Measurements from ENCODE around the gene NOSIP. TPM values are rescaled to one million over a fixed set of nuclear protein-coding genes. Genes with fewer than 3 reads are reported as not detected.

Gene NOSIP
- total RNA-seq, 4 donors from 2014 or later, result 56.5 to 105 (median 74.4) TPM

DNA sequence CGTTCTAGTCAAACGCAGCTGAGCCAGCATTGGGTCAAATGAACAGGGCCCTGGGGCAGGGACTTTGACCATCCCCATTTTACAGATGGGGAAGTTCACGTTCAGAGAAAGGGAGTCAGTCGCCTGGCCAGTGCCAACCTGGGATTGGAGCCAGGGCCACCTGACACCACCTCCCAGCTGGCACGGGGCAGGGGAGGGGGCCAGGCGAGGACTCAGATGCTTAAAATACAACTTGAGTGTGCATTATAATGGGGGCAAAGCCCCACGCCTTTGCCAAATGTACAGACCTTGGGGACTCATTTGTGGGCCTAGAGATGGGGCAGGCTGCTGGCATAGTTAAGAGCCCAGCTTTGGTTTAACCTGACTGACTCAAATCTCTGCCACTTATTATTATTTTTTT, 25.2 kb upstream of the NOSIP start:
- no peaks in the 10 kb centered on the region for H3K9me3 ChIP-seq
- intact Hi-C loops (cut with DNase I; ENCODE audit: low total_unique reads), result no loop called here
- H3K4me1 ChIP-seq, result no peaks in the 10 kb centered on the region
- TF ChIP-seq POLR2AphosphoS5 (IDR thresholded peaks at IDR 0.05) (no peak), EP300 (IDR thresholded peaks at IDR 0.05; ENCODE audit: low read depth) (no peak), POLR2A (IDR thresholded peaks at IDR 0.05) (no peak)
- TF ChIP-seq, protein P1, sequence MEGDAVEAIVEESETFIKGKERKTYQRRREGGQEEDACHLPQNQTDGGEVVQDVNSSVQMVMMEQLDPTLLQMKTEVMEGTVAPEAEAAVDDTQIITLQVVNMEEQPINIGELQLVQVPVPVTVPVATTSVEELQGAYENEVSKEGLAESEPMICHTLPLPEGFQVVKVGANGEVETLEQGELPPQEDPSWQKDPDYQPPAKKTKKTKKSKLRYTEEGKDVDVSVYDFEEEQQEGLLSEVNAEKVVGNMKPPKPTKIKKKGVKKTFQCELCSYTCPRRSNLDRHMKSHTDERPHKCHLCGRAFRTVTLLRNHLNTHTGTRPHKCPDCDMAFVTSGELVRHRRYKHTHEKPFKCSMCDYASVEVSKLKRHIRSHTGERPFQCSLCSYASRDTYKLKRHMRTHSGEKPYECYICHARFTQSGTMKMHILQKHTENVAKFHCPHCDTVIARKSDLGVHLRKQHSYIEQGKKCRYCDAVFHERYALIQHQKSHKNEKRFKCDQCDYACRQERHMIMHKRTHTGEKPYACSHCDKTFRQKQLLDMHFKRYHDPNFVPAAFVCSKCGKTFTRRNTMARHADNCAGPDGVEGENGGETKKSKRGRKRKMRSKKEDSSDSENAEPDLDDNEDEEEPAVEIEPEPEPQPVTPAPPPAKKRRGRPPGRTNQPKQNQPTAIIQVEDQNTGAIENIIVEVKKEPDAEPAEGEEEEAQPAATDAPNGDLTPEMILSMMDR (IDR thresholded peaks at IDR 0.05), result no peak
- WGBS, 2 donors (ENCODE audit: low coverage in 1 of 2), result 85 to 100% methylated on average over 1 to 7 of the region's 7 CpGs
- peaks cover 0 to 48% (median 14%) of the 10 kb centered on the region in 4 donors for H3K36me3 ChIP-seq
- no peak overlapping the region for H3K27ac ChIP-seq
- no peak for DNase-seq
- H3K27me3 ChIP-seq, result no peaks in the 10 kb centered on the region
- H3K4me3 ChIP-seq, result no peak overlapping the region
- in situ Hi-C loops (cut with MboI; ENCODE audit: low pct_ligation_motif_present in 1 of 4, low pct_unique_long_range_greater_than_20kb in 1 of 4, low sequenced_read_pairs in 3 of 4), result no loop called here

DNA sequence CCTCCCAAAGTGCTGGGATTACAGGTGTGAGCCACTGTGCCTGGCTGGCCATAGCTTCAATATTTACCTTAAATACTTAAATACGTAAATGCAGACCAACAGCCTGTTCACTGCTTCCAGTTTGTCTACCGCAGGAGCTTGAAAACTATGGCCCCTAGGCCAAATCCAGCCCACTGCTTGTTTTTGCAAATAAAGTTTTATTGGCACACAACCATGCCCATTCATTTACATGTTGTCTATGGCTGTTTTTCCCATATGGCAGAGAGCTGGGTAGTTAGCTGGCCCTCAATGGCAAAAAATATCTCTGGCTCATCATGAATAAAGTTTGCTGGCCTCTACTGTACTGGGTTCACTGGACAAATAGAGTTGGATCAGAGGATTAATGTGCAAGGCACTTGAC, 22.4 kb upstream of the NOSIP start:
- no peak overlapping the region for H3K4me3 ChIP-seq
- intact Hi-C loops (cut with DNase I; ENCODE audit: low total_unique reads) (no loop called here), in situ Hi-C loops (cut with MboI; ENCODE audit: low pct_ligation_motif_present in 1 of 4, low pct_unique_long_range_greater_than_20kb in 1 of 4, low sequenced_read_pairs in 3 of 4) (no loop called here)
- DNase-seq, result no peak
- TF ChIP-seq POLR2AphosphoS5 (IDR thresholded peaks at IDR 0.05) (no peak), EP300 (IDR thresholded peaks at IDR 0.05; ENCODE audit: low read depth) (no peak), POLR2A (IDR thresholded peaks at IDR 0.05) (no peak)
- TF ChIP-seq, protein P1 (IDR thresholded peaks at IDR 0.05), result no peak
- no peaks in the 10 kb centered on the region for H3K27me3 ChIP-seq
- WGBS, 2 donors (ENCODE audit: low coverage in 1 of 2), result 95% methylated on average over 2 of the region's 2 CpGs
- peaks cover 0 to 38% (median 15%) of the 10 kb centered on the region in 4 donors for H3K36me3 ChIP-seq
- no peaks in the 10 kb centered on the region for H3K4me1 ChIP-seq
- no peak overlapping the region for H3K27ac ChIP-seq
- H3K9me3 ChIP-seq, result no peaks in the 10 kb centered on the region

DNA sequence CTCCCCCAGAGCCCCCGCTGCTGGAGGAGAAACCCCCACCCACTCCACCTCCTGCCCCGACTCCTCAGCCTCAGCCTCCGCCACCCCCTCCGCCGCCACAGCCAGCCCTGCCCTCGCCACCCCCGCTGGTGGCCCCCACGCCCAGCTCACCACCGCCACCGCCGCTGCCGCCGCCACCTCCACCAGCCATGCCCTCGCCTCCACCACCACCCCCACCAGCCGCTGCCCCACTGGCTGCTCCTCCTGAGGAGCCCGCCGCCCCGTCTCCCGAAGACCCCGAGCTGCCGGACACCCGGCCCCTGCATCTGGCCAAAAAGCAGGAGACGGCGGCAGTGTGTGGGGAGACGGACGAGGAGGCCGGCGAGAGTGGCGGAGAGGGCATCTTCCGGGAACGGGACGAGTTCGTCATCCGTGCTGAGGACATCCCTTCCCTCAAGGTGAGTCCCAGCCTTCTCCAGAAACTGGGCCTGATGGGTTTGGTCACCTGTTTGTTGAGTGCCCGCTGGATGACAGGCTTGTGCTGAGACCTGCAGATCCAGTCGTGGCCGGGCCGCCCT, 21.2 kb upstream of the NOSIP start:
- Histone ChIP-seq H3K4me1 (no peaks in the 10 kb centered on the region), H3K4me3 (no peak overlapping the region), H3K9me3 (no peaks in the 10 kb centered on the region), H3K27ac (no peak overlapping the region), H3K27me3 (no peaks in the 10 kb centered on the region), H3K36me3 (peaks cover 0 to 43% (median 18%) of the 10 kb centered on the region in 4 donors)
- intact Hi-C loops (cut with DNase I; ENCODE audit: low total_unique reads) (no loop called here), in situ Hi-C loops (cut with MboI; ENCODE audit: low pct_ligation_motif_present in 1 of 4, low pct_unique_long_range_greater_than_20kb in 1 of 4, low sequenced_read_pairs in 3 of 4) (no loop called here)
- DNase-seq, result no peak
- WGBS, 2 donors (ENCODE audit: low coverage in 1 of 2), result 92 to 100% methylated on average over 1 to 28 of the region's 38 CpGs
- TF ChIP-seq EP300 (IDR thresholded peaks at IDR 0.05; ENCODE audit: low read depth), result no peak
- no peak for TF ChIP-seq POLR2AphosphoS5 (IDR thresholded peaks at IDR 0.05)
- no peak for TF ChIP-seq POLR2A (IDR thresholded peaks at IDR 0.05)
- TF ChIP-seq, protein P1 (IDR thresholded peaks at IDR 0.05), result no peak

DNA sequence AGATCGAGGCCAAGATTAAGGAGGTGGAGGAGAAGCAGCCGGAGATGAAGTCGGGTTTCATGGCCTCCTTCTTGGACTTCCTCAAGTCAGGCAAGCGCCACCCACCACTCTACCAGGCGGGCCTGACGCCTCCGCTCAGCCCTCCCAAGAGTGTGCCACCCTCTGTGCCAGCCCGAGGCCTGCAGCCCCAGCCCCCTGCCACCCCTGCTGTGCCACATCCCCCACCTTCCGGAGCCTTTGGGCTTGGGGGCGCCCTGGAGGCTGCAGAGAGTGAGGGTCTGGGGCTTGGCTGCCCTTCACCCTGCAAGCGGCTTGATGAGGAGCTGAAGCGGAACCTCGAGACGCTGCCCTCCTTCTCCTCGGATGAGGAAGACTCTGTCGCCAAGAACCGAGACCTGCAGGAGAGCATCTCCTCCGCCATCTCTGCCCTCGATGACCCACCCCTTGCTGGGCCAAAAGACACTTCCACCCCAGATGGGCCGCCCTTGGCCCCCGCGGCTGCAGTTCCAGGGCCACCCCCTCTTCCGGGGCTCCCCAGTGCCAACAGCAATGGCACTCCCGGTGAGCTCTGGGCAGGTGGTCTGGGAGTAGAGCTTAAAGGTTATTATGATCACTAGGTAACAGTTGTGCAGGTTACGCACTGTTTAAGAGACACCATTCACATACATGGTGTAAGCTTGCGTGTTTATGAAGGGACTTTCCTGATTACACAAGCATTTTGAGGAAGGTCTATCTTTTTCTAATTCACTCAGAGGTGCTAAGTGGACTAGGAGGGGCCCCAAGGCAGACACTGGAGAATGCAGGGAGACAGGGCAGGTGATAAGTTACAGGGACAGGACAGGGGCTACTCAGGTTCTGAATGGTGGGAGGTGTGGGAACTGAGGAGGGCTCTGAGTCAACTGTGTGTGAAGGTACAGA, 19.3 kb upstream of the NOSIP start:
- Histone ChIP-seq H3K27ac (no peak overlapping the region), H3K9me3 (no peaks in the 10 kb centered on the region), H3K4me3 (no peak overlapping the region), H3K4me1 (no peaks in the 10 kb centered on the region), H3K36me3 (peaks cover 0 to 54% (median 22%) of the 10 kb centered on the region in 4 donors), H3K27me3 (no peaks in the 10 kb centered on the region)
- DNase-seq, result no peak
- 94 to 100% methylated on average over 1 to 26 of the region's 26 CpGs for WGBS, 2 donors (ENCODE audit: low coverage in 1 of 2)
- TF ChIP-seq POLR2AphosphoS5 (IDR thresholded peaks at IDR 0.05) (no peak), EP300 (IDR thresholded peaks at IDR 0.05; ENCODE audit: low read depth) (no peak)
- in situ Hi-C loops (cut with MboI; ENCODE audit: low pct_ligation_motif_present in 1 of 4, low pct_unique_long_range_greater_than_20kb in 1 of 4, low sequenced_read_pairs in 3 of 4) (no loop called here), intact Hi-C loops (cut with DNase I; ENCODE audit: low total_unique reads) (no loop called here)
